ENCODE results near the gene MMP24OS. TPM values are rescaled to one million over a fixed set of nuclear protein-coding genes. Genes with fewer than 3 reads are reported as not detected.

The MMP24OS gene
- total RNA-seq, 1 donor from 2014 or later: 45.4 TPM

- H3K27ac ChIP-seq (replicated peaks): no peak overlapping the region
- intact Hi-C loops (cut with micrococcal nuclease): no loop called here
- no peak for TF ChIP-seq CTCF (IDR thresholded peaks at IDR 0.05; ENCODE audit: borderline replicate concordance)
Measured at GRCh38 chr20:35320396-35321126, 42.6 kb upstream of the MMP24OS start.

GRCh38 chr20:35319871-35320197, 41.9 kb upstream of the MMP24OS start:
- H3K4me1 ChIP-seq: peaks cover 19% of the 10 kb centered on the region
- no peak overlapping the region for H3K27ac ChIP-seq (replicated peaks)
- H3K27me3 ChIP-seq (ENCODE audit: low read depth): no peaks in the 10 kb centered on the region
- TF ChIP-seq CTCF (IDR thresholded peaks at IDR 0.05; ENCODE audit: borderline replicate concordance): no peak
- H3K9me3 ChIP-seq (replicated peaks): no peaks in the 10 kb centered on the region
- intact Hi-C loops (cut with micrococcal nuclease): no loop called here
- no peak overlapping the region for H3K4me3 ChIP-seq
- no peak for DNase-seq
- H3K36me3 ChIP-seq: no peaks in the 10 kb centered on the region

More at GRCh38 chr20:35320396-35321126, 42.6 kb upstream of the MMP24OS start:
- no peaks in the 10 kb centered on the region for H3K36me3 ChIP-seq
- H3K27me3 ChIP-seq (ENCODE audit: low read depth): no peaks in the 10 kb centered on the region
- peaks cover 22% of the 10 kb centered on the region for H3K4me1 ChIP-seq
- no peak for DNase-seq
- no peaks in the 10 kb centered on the region for H3K9me3 ChIP-seq (replicated peaks)
- no peak overlapping the region for H3K4me3 ChIP-seq

- DNase-seq: no peak
- Histone ChIP-seq H3K4me3 (no peak overlapping the region), H3K27me3 (ENCODE audit: low read depth) (no peaks in the 10 kb centered on the region), H3K4me1 (peaks cover 19% of the 10 kb centered on the region), H3K9me3 (replicated peaks) (no peaks in the 10 kb centered on the region), H3K27ac (replicated peaks) (no peak overlapping the region), H3K36me3 (peaks cover 4% of the 10 kb centered on the region)
- intact Hi-C loops (cut with micrococcal nuclease): no loop called here
- no peak for TF ChIP-seq CTCF (IDR thresholded peaks at IDR 0.05; ENCODE audit: borderline replicate concordance)
Measured at GRCh38 chr20:35319192-35319870, 41.4 kb upstream of the MMP24OS start.

- Histone ChIP-seq H3K4me3 (no peak overlapping the region), H3K4me1 (peaks cover 19% of the 10 kb centered on the region), H3K36me3 (peaks cover 10% of the 10 kb centered on the region), H3K27me3 (ENCODE audit: low read depth) (no peaks in the 10 kb centered on the region), H3K9me3 (replicated peaks) (no peaks in the 10 kb centered on the region), H3K27ac (replicated peaks) (peak overlapping the region; percentile 31)
- no peak for DNase-seq
- no peak for TF ChIP-seq CTCF (IDR thresholded peaks at IDR 0.05; ENCODE audit: borderline replicate concordance)
- intact Hi-C loops (cut with micrococcal nuclease): no loop called here
Measured at GRCh38 chr20:35318502-35319157, 40.7 kb upstream of the MMP24OS start.

GRCh38 chr20:35317416-35318210, 39.7 kb upstream of the MMP24OS start:
- no peak for TF ChIP-seq CTCF (IDR thresholded peaks at IDR 0.05; ENCODE audit: borderline replicate concordance)
- Histone ChIP-seq H3K4me1 (peaks cover 19% of the 10 kb centered on the region), H3K27ac (replicated peaks) (no peak overlapping the region), H3K36me3 (peaks cover 18% of the 10 kb centered on the region), H3K4me3 (no peak overlapping the region), H3K9me3 (replicated peaks) (no peaks in the 10 kb centered on the region), H3K27me3 (ENCODE audit: low read depth) (no peaks in the 10 kb centered on the region)
- intact Hi-C loops (cut with micrococcal nuclease): no loop called here
- DNase-seq: no peak

All from left ventricle myocardium inferior (tissue), 1 donor.